ENCODE measurements around the gene LMAN1L.

LMAN1L gene

DNA sequence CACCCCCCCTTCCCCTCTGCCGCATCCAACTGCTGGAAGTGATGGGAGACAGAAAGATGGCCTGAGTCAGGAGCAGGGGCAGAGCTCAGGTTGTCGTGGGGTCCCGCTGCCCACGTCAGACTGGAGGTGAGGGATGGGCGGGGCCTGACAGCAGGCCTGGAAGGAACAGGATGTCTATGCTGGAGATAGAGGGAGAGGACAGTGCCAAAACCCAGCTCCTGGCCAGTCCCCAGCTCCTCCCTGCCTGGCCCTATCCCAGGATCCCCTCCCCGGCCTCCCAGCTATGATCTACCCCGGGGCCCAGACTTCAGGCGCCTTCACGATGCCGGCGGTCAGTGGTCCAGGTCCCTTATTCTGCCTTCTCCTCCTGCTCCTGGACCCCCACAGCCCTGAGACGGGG, at the start of gene LMAN1L:
Gene LMAN1L (plus strand): TSS at position 303 of the 400 bp plus-strand sequence. CDS start 20 bp downstream, at position 323.
- in situ Hi-C loops (cut with MboI; ENCODE audit: low sequenced_read_pairs), result no loop called here

DNA sequence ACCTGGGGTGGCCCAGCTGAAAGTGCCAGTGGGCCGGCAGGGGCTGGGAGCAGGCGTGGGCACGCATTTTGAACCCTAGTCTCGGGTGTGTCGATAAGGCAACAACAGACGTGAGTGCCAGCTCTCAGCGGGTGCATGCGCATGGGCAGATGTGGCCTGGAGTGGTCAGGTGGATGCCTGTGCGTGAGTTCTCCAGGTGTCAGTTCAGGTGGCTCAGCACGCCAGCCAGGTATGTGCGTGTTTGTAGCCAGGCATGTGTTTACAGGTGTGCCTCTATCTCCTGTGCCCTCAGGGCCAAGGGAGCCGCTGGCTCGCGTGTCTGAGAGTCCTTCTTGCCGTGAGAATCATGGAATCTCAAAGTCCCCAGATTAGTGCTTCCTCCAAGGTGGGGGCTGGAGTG, 49.2 kb upstream of the LMAN1L start:
- in situ Hi-C loops (cut with MboI; ENCODE audit: low sequenced_read_pairs), result loop anchor here (25.0 kb wide), 2 partner anchors 126 to 376 kb away; no protein-coding TSS in a partner anchor

DNA sequence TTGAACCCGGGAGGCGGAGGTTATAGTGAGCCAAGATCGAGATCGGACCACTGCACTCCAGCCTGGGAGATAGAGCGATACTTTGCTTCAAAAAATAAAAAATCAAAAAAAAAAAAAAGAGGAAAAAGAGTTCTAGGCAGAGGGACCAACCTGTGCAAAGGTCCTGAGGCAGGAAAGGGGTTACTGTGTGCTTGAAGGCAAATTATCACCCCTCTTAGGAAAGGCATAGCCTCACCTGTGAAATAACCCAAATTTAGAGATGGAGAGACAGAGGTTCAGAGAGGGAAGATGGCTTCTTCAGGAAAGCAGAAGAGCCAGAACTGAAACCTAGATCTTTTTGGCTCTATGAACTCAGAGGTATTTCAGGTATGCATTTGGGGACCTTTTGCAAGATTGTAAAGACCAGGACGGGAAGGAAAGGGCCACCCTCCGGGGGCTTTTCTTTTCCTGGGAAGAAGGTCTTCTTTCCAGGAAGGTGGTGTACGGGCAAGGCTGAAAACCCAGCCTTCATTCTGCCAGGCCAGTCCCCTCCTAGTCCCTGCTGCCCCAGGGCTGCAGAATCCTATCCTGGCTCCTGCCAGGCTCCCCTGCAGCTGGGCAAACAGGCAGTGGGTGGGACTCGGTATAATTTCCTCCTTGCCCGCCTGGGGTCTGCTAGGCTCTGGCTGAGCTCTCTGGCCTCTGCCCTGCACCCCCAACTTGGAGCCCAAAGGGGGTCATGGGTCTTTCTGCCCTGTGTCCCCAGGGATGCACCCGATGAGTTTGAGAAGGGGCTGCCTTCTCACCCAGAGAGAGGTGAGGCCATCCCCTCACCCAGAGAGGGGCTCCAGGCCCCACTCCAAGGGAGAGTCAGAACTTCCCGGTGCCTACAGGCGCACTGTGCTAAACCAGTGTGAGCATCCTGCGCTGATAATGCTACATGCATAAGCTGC, 45.2 kb upstream of the LMAN1L start:
- in situ Hi-C loops (cut with MboI; ENCODE audit: low sequenced_read_pairs), result loop anchor here (25.0 kb wide), 2 partner anchors 130 to 380 kb away; no protein-coding TSS in a partner anchor

DNA sequence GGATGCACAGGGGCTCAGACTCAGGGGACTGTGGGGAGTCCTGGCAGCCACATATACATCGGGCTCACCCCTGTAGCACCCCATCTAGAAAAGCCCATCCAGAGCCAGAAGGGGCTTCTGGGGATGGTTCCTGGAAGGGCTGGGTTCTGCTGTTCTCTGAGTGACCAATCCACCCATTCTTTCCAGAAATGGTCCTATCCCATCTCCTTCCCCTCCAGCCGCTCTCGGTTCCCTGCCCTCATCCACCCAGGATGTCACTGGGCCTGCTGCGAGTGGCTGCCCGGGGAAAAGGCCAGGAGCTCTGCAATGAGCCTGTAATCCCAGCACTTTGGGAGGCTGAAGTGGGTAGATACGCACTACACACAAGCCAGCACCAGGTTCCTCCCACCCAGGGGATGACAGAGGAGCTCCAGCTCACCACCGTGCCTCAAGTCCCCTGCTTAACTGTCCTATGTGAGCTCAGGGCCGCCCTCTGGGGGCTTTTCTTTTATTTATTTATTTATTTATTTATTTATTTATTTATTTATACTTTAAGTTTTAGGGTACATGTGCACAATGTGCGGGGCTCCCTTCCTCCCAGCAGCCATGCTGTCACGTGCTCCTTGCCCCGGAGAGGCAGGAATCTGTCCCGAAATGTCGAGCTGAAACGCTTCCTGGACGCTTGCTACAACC, 44.4 kb upstream of the LMAN1L start:
- in situ Hi-C loops (cut with MboI; ENCODE audit: low sequenced_read_pairs), result loop anchor here (25.0 kb wide), 2 partner anchors 131 to 381 kb away; no protein-coding TSS in a partner anchor

DNA sequence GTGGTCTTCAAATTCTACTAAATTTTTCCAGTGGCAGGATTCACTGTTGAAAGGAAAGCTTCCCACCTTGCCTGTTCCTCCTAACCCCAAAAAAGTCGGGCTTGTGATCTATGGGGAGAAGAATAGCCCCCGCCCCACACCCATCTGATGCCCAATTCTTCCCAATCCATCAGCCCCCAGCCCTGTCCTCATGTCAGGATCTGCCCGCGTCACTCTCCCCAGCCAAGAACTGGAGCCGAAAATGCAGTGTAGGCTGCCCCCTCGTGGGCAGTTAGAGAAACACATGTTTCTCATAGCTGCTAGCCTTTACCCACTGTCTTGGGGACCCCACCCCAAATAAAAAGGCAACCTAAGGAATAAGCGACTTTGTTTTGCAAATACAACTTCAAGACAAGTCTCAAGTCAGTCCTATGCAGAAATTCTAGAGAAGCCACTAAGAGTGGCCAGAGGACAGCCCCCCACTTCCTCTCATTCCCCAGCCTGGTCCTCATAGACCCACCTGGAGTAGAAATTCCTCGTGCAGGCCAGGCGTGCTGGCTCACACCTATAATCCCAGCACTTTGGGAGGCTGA, 43.8 kb upstream of the LMAN1L start:
- in situ Hi-C loops (cut with MboI; ENCODE audit: low sequenced_read_pairs), result loop anchor here (25.0 kb wide), 2 partner anchors 132 to 382 kb away; no protein-coding TSS in a partner anchor

DNA sequence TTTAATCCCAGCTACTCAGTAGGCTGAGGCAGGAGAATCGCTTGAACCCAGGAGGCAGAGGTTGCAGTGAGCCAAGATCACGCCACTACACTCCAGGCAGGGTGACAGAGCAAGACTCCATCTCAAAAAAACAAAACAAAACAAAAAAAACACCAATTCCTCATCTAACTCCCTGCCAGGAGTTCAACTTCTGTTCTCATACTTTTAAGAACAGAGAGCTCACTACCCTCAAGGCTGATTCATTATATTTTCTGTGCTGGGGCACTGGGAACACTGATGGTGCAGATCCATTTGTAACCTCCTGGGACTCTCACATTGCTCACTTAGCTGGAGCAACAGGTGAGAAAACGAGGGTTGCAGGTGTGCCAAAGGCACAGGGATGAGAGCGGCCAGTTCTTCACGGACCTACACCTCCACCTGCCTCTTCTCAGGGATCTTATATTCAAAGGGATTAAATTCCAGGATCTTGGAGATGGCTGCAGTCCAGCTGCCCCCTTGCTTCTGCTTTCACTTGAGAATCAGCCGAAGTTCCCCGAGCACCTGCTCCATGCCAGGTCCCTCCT, 43.1 kb upstream of the LMAN1L start:
- in situ Hi-C loops (cut with MboI; ENCODE audit: low sequenced_read_pairs), result loop anchor here (25.0 kb wide), 2 partner anchors 132 to 382 kb away; no protein-coding TSS in a partner anchor

DNA sequence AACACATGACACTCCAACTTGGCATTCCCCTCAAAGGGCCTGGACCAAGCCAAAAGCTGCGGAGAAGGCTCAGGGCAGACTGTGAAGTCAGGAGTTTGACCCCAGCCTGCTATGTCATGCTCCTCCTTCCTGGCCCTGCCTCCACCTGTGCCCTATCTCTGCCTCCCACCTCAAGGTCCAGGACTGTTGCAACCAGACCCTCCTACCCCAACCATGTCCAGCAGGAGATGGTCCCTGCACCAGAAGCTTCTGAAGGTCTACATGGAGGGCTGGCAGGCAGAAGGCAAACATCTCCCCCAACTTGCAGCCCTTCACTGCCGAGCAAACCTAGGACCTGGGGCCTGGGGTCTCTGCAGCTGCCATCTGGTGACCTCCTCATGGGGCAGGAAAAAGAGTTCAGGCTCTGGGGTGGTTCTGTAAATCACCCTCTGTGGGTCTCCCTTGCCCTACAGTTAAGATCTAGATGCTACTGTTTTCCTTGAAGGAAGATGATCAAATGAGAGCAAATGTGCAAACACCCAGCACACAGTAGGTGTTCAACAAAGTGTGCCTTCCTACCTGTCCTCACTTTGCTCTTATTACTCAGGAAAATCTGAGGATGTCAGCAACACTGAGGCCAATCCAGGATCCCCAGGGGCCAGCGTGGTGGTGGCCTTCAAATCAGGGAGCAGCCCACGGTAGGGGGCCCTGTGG, 42.3 kb upstream of the LMAN1L start:
- in situ Hi-C loops (cut with MboI; ENCODE audit: low sequenced_read_pairs), result loop anchor here (25.0 kb wide), 2 partner anchors 133 to 383 kb away; no protein-coding TSS in a partner anchor

DNA sequence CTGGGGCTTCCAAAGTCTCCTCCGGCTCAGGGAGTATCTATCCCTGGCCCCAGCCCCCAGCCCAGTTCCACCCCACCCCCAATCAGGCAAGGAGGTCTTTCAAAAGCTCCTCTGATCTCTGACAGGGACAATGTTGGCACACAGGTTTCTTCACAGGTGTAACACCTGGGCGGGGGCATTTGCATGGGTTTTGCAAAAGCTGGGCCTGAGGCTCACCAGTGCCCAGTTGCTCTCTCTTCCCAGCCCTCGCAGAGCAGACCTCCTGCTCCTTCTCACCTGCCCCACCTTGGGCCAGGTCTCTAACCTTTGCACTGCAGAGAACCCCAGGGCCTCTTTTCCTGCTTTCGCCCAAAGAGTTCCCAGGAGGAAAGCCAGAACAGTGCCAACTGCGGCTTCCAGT, 39.3 kb upstream of the LMAN1L start:
- in situ Hi-C loops (cut with MboI; ENCODE audit: low sequenced_read_pairs), result loop anchor here (25.0 kb wide), 2 partner anchors 136 to 386 kb away; no protein-coding TSS in a partner anchor

DNA sequence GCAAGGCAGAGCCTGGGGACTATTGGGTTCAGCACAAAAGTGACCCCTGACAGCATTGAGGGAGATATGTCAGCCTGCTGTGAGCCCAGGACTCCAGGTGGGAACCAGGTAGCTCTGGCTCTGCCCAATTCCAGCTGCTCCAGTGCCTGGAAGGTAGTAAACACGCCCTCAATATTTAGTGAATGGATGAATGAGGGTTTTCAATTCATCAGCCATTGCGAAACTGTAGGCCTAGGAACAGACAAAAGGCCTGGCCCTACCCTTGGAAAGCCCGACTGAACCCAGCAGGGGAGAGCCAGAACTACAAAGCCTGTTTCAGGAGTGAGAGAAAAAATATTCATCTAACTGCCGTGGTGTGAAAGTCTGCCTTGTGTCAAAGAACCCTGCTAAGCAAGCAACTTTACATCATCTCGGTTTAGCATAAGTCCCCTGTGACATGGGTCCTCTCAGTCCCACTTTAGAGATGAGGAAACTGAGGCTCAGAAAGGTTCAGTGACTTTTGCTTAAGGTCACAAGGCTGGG, 38.8 kb upstream of the LMAN1L start:
- in situ Hi-C loops (cut with MboI; ENCODE audit: low sequenced_read_pairs), result loop anchor here (25.0 kb wide), 2 partner anchors 136 to 386 kb away; no protein-coding TSS in a partner anchor

DNA sequence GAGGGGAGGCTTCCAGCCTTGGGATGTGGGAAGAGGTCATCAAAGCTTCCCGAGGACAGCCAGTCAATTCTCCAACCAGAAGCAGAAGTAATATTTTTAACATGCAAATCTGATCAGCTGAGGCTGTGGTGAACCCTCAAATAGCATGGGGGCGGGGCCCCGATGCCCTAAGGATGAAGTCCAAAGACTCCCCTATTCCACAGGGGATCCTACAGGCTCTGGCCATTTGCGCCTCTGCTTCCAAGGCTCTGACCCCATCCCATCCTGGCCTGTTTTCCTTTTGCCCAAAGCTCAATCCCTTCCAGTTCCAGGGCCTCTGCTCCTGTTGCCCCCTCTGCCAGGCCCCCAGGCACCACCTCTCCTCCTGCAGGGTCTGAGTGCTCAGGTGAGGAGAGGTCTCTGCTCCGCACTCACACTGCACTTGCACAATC, 37.5 kb upstream of the LMAN1L start:
- in situ Hi-C loops (cut with MboI; ENCODE audit: low sequenced_read_pairs), result no loop called here

DNA sequence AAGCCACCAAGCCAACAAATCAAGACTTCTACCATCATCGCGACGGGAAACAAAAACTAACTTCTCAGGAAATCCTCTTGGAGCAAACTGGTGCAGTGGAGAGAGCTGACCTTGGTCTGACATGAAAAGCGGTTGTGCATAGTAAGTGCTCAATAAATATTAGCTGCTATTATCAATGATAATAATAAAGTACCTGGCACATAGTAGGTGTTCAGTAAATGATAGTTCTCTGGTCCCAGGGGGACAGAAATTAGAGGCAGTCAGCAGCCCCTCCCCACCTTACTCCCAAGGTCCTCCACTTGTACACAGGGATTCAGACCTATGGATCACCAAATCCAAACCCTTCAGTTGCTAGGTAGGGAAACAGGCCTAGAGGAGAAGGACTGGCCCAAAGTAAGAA, 36.7 kb upstream of the LMAN1L start:
- in situ Hi-C loops (cut with MboI; ENCODE audit: low sequenced_read_pairs), result no loop called here

DNA sequence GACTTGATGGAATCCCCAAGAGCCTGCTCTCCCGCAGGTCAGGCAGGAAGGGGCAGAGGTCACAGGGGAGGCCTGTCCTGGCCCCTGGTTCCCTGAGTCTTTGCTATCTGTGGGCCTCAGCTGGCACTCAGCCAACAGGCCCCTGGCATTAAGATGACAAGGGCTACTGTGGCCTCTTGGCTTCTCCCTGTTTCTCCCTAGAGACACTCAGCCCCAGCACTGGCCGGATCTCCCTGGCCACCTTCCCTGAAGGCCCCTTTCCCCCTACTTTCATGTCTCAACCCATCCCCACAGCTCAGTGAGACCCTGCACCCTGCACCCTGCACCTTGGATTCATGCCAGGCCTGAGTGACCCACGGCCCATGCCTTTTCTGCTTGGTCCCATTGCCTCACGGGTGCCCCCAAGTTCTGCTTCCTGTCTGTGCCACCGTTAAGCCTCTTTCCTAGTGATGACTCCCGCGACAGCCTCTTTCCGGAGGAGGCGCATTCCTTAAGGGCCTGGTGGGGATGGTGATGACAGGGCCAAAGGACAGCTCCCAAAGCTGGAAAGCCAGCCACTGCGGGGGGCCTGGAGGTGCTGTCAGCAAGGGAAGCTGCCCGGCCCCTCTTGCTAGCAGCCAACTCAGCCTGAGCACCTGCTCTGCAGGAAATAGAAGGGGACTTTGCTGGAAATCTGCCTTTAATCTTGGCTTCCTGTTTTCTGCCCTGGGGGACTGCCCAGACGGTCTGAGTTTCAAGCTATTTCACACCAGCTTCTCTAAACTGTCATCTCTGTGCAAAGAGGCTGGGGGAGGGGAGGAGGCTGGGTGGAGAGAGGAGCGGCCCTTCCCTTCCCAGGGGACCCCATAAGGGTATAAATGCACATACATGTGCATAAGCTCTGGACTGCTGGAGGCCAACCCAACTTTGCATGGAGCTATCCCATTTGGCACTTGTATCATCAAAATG, 35.5 kb upstream of the LMAN1L start:
- in situ Hi-C loops (cut with MboI; ENCODE audit: low sequenced_read_pairs), result no loop called here

DNA sequence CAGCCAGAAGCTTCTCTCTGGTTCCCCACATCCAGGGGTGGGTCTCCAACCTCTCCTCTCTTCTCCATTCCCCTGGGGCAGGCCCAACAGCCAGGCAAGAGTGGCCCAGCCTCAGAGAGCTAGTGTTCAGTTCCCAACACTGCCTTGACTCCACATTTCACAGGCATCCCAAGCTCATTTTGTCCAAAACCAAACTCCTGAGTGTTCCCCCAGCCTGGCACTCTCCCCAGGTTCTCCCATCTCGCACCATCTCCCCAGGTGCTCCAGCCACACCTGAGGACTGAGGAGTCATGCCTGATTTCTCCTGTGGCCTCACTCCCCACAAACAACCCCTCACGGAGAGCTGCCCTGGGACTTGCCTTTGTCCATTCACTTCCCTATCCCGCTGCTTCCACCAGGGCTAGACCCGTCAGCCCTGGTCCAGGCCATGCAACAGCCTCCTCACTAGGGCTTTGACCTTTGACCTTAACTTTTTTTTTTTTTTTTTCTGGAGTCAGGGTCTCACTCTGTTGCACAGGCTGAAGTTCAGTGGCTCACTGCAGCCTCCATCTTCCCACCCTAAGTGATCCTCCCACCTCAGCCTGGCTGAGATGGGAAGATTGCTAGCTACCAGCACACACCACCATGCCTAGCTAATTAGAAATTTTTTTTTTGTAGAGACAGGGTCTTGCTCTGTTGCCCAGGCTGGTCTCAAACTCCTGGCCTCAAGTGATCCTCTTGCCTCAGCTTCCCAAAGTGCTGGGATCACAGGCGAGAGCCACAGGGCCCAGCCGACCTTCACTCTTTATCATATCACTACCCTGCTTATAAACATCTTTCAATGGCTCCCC, 34.7 kb upstream of the LMAN1L start:
- in situ Hi-C loops (cut with MboI; ENCODE audit: low sequenced_read_pairs), result no loop called here

DNA sequence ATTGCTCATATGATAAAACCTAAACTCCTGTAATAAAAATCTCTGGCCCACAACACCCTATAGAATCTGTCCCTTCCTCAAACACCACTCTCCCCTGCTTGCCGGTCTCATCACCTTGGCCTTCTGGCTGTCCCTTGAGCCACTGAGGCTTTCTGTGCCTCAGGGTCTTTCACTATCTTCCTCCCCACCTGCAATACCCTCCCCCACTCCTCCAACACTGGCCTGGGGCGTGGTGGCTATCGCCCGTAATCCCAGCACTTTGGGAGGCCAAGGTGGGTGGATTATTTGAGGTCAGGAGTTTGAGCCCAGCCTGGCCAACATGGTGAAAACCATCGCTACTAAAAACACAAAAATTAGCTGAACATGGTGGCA, 34.0 kb upstream of the LMAN1L start:
- in situ Hi-C loops (cut with MboI; ENCODE audit: low sequenced_read_pairs), result no loop called here

DNA sequence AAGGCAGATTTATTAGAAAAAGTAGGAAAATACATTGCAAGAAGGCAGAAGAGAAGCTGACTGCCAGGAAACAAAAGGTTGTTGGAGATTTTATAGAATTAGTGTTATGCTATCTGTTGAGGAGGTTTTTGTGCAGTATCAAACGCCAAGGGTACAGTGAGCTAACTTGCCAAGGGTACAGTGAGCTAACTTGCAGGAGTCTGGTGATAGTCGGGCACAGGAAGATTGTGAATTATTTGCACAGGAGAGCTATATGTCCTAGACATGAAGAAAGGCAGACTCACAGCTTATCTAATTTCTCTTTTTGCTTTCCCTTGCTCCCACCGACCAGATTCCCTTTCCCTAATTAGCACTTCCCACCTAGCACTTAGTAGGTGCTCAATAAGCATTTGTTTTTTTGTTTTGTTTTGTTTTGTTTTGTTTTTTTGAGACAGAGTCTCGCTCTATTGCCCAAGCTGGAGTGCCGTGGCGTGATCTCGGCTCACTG, 33.4 kb upstream of the LMAN1L start:
- in situ Hi-C loops (cut with MboI; ENCODE audit: low sequenced_read_pairs), result no loop called here

DNA sequence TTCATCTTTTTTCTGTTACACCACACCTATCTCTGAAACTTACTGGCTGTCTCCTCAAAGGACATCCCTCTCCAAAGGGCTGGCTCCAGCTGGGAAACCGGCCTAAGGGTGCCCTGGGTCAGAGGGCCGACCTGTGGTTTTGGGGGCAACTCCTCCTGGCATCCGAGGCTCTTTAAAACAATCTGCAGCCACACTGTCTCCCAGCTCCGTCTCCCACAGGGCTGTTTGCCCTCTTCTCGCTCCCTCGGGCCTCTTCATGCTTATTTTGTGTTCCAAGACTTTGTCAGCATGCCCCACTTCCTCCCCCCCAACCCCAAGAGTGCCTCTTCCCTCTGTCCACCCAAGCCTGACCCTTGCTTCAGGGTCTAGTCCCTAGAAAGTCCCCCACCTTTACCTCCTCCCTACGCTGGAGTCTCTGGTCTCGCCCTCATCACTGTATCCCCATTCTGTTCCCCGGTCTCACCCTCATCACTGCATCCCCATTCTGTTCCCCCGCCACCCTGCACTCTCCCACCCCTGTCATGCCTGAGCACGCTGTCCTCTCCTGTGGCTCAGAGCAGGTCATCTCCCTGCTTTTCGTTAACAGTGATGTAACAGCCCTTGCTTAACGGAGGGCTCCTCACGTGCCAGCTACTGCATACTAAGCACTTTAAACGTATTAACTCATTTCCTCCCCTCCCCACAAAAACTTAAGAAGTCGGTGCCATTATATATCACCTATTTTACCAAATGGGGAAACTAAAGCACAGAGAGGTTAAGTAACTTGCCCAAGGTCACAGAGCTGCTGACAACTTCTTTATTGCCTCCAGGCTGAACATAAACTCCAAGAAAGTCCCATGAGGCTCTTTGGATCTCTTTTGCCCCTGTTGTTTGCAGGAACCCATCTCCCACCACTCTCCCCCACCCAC, 31.9 kb upstream of the LMAN1L start:
- in situ Hi-C loops (cut with MboI; ENCODE audit: low sequenced_read_pairs), result no loop called here

All from HL-60/S4 treated with retinoic acid at 250 ng/mL for 4 days and 3 days (cell line).